HEK293 (cell line): ENCODE measurements around the gene COPRS.

Experiments used
- HOXA7 ChIP-seq: sonication (generic); formaldehyde crosslinking; IDR thresholded peaks from 2 replicates; pipeline ENCODE4 v1.8.1; 2022; ENCODE audit warnings: missing genetic modification reagents, borderline replicate concordance
- KLF16 ChIP-seq: fragments of 450-650 bp; formaldehyde crosslinking; IDR thresholded peaks from 2 replicates; pipeline ENCODE4 v1.5.1; 2017; ENCODE audit warnings: missing biosample characterization, missing genetic modification characterization
- KLF17 ChIP-seq: fragments of 450-650 bp; formaldehyde crosslinking; IDR thresholded peaks from 2 replicates; pipeline ENCODE4 v1.5.1; 2016; ENCODE audit warnings: missing biosample characterization, missing genetic modification characterization
- REST ChIP-seq: fragments of 450-650 bp; formaldehyde crosslinking; IDR thresholded peaks from 2 replicates; pipeline ENCODE4 v1.5.1; 2016; ENCODE audit warnings: missing biosample characterization, missing genetic modification characterization
- ZBTB48 ChIP-seq: fragments of 450-650 bp; formaldehyde crosslinking; IDR thresholded peaks from 2 replicates; pipeline ENCODE4 v1.5.1; 2016; ENCODE audit warnings: missing biosample characterization, missing genetic modification characterization
- ZNF211 ChIP-seq: fragments of 450-650 bp; formaldehyde crosslinking; IDR thresholded peaks from 2 replicates; pipeline ENCODE4 v1.5.1; 2016; ENCODE audit warnings: low read depth, missing biosample characterization, missing genetic modification characterization
- ZNF423 ChIP-seq: fragments of 450-650 bp; formaldehyde crosslinking; IDR thresholded peaks from 2 replicates; pipeline ENCODE4 v1.5.1; 2016; ENCODE audit warnings: missing biosample characterization, missing genetic modification characterization
- ZNF426 ChIP-seq: fragments of 450-650 bp; formaldehyde crosslinking; IDR thresholded peaks from 2 replicates; pipeline ENCODE4 v1.5.1; 2017; ENCODE audit warnings: missing biosample characterization, missing genetic modification characterization, mild to moderate bottlenecking, inconsistent platforms, moderate library complexity
- ZNF561 ChIP-seq: fragments of 450-650 bp; IDR thresholded peaks from 2 replicates; pipeline ENCODE4 v1.5.1; 2018; ENCODE audit warnings: missing biosample characterization, missing genetic modification characterization, borderline replicate concordance
- ZNF670 ChIP-seq: fragments of 450-650 bp; formaldehyde crosslinking; IDR thresholded peaks from 2 replicates; pipeline ENCODE4 v1.5.1; 2016; ENCODE audit warnings: missing biosample characterization, missing genetic modification characterization, low read depth
- ZNF777 ChIP-seq: fragments of 450-650 bp; formaldehyde crosslinking; IDR thresholded peaks from 2 replicates; pipeline ENCODE4 v1.5.1; 2017; ENCODE audit warnings: missing biosample characterization, missing genetic modification characterization, borderline replicate concordance

GRCh38 chr17:31819578-31819977 lies 39.5 kb downstream of the COPRS start:
- no peak for TF ChIP-seq ZNF670 (tag by site-specific recombination)
- TF ChIP-seq KLF16 (tag by site-specific recombination), result no peak
- TF ChIP-seq ZBTB48 (tag by site-specific recombination), result no peak
- TF ChIP-seq ZNF561 (tag by site-specific recombination), result no peak
- TF ChIP-seq KLF17 (tag by site-specific recombination), result no peak
- no peak for TF ChIP-seq ZNF777 (tag by site-specific recombination)
- no peak for TF ChIP-seq ZNF211
- no peak for TF ChIP-seq ZNF423 (tag by site-specific recombination)
- TF ChIP-seq HOXA7, result no peak
- no peak for TF ChIP-seq REST
- TF ChIP-seq ZNF426, result no peak
